Mesenchymal stem cell (in vitro differentiated cells and primary cell): ENCODE data around the gene TRAF1.
A peak's percentile ranks its signal among the peaks of the same experiment; 100 is the strongest.

Experiments
- DNase-seq: peaks from one replicate; pipeline ENCODE4 v3.0.0-alpha.2; 2013
- H2AFZ ChIP-seq: one replicate; pipeline ENCODE4 v1.6.1; 2013; ENCODE audit warnings: low read depth, mild to moderate bottlenecking, control low read depth, inconsistent platforms, low read length, moderate library complexity
- H2AK5ac ChIP-seq: 2 replicates; pipeline ENCODE4 v1.6.1; 2013; ENCODE audit warnings: low read length, moderate library complexity, mild to moderate bottlenecking, inconsistent platforms; ENCODE audit not compliant: severe bottlenecking
- H2BK120ac ChIP-seq: one replicate; pipeline ENCODE4 v1.6.1; 2013; ENCODE audit warnings: low read depth, mild to moderate bottlenecking, inconsistent platforms, low read length, moderate library complexity
- H2BK12ac ChIP-seq, 2 experiments: one replicate each; pipeline ENCODE4 v1.6.1; 2013; ENCODE audit warnings: inconsistent platforms in 2 of 2, low read length in 2 of 2, mild to moderate bottlenecking in 2 of 2, moderate library complexity in 2 of 2, control low read depth in 1 of 2
- H2BK15ac ChIP-seq: one replicate; pipeline ENCODE4 v1.6.1; 2013; ENCODE audit warnings: mild to moderate bottlenecking, low read depth, inconsistent platforms; ENCODE audit not compliant: poor library complexity, severe bottlenecking
- H2BK5ac ChIP-seq: 2 replicates; pipeline ENCODE4 v1.6.1; 2013; ENCODE audit warnings: low read depth, mild to moderate bottlenecking, low read length, control low read depth, inconsistent platforms; ENCODE audit not compliant: poor library complexity, severe bottlenecking
- H3K14ac ChIP-seq, 2 experiments: one replicate each; pipeline ENCODE4 v1.6.1; 2013; ENCODE audit warnings: inconsistent platforms in 2 of 2, low read length in 2 of 2, control low read depth in 1 of 2, mild to moderate bottlenecking in 1 of 2, moderate library complexity in 1 of 2
- H3K18ac ChIP-seq, 2 experiments: one replicate each; pipeline ENCODE4 v1.6.1; 2013; ENCODE audit warnings: inconsistent platforms in 2 of 2, low read length in 2 of 2, control low read depth in 1 of 2, low read depth in 1 of 2, mild to moderate bottlenecking in 1 of 2
- H3K23ac ChIP-seq, 2 experiments: one replicate each; pipeline ENCODE4 v1.6.1; 2013; ENCODE audit warnings: inconsistent platforms in 2 of 2, low read length in 2 of 2, mild to moderate bottlenecking in 2 of 2, moderate library complexity in 2 of 2, control low read depth in 1 of 2
- H3K27ac ChIP-seq: 2 replicates; pipeline ENCODE4 v1.5.1; 2013; ENCODE audit warnings: mild to moderate bottlenecking, moderate library complexity, low read length, control low read depth, inconsistent platforms; ENCODE audit not compliant: poor library complexity, severe bottlenecking
- H3K27me3 ChIP-seq, 2 experiments: 2 replicates each; pipeline versions ENCODE4 v1.6.1 to v1.7.0; 2013; ENCODE audit warnings: low read length in 2 of 2, mild to moderate bottlenecking in 2 of 2, moderate library complexity in 2 of 2, control low read depth in 1 of 2, inconsistent platforms in 1 of 2; ENCODE audit not compliant: control insufficient read depth in 1 of 2, insufficient read depth in 1 of 2
- H3K36me3 ChIP-seq, 2 experiments: 2 replicates each; pipeline versions ENCODE4 v1.6.1 to v1.7.0; 2013; ENCODE audit warnings: low read length in 2 of 2, control low read depth in 1 of 2, inconsistent platforms in 1 of 2, low read depth in 1 of 2, mild to moderate bottlenecking in 1 of 2; ENCODE audit not compliant: insufficient read depth in 2 of 2, control insufficient read depth in 1 of 2
- H3K4ac ChIP-seq, 2 experiments: one replicate each; pipeline ENCODE4 v1.6.1; 2013; ENCODE audit warnings: inconsistent platforms in 2 of 2, low read length in 2 of 2, mild to moderate bottlenecking in 2 of 2, moderate library complexity in 2 of 2, control low read depth in 1 of 2, low read depth in 1 of 2
- H3K4me1 ChIP-seq: 2 replicates; pipeline ENCODE4 v1.6.1; 2013; ENCODE audit warnings: low read depth, low read length, control low read depth; ENCODE audit not compliant: control insufficient read depth, insufficient read depth
- H3K4me2 ChIP-seq: 2 replicates; pipeline ENCODE4 v1.6.1; 2013; ENCODE audit warnings: low read length, mild to moderate bottlenecking, inconsistent platforms; ENCODE audit not compliant: poor library complexity, severe bottlenecking
- H3K4me3 ChIP-seq, 2 experiments: 2 replicates each; pipeline versions ENCODE4 v1.5.1 to v1.7.0; 2013; ENCODE audit warnings: low read length in 2 of 2, mild to moderate bottlenecking in 2 of 2, control low read depth in 1 of 2, low read depth in 1 of 2; ENCODE audit not compliant: insufficient read depth in 1 of 2
- H3K79me1 ChIP-seq: replicated peaks from 2 replicates; pipeline ENCODE4 v1.6.1; 2013; ENCODE audit warnings: mild to moderate bottlenecking, control low read depth, low read length, inconsistent platforms; ENCODE audit not compliant: poor library complexity, severe bottlenecking
- H3K9ac ChIP-seq: 2 replicates; pipeline ENCODE4 v1.7.0; 2013; ENCODE audit warnings: mild to moderate bottlenecking, low read length, moderate library complexity
- H3K9me3 ChIP-seq: 2 replicates; pipeline ENCODE4 v1.7.0; 2013; ENCODE audit warnings: mild to moderate bottlenecking, low read length; ENCODE audit not compliant: control insufficient read depth
- H4K8ac ChIP-seq: one replicate; pipeline ENCODE4 v1.6.1; 2013; ENCODE audit warnings: inconsistent platforms, mild to moderate bottlenecking, low read length, moderate library complexity
- H4K91ac ChIP-seq: one replicate; pipeline ENCODE4 v1.6.1; 2013; ENCODE audit warnings: mild to moderate bottlenecking, low read length, inconsistent platforms
- WGBS: methylation state at CpG from one replicate; pipeline ENCODE4 v1.1.7; 2013; ENCODE audit warnings: mixed read lengths; 5-methylcytosine and 5-hydroxymethylcytosine counted together

Gene TRAF1

GRCh38 chr9:120934281-120934680, 7.7 kb upstream of the TRAF1 start:
- Histone ChIP-seq H4K91ac (no peak overlapping the region), H2BK15ac (peak overlapping the region; percentile 97), H3K4me2 (no peak overlapping the region), H3K36me3 (no peaks in the 10 kb centered on the region), H3K18ac (no peak overlapping the region), H4K8ac (no peak overlapping the region), H3K4me3 (no peak overlapping the region), H3K4ac (no peak overlapping the region), H2BK5ac (no peak overlapping the region), H3K4me1 (peaks cover 21% of the 10 kb centered on the region), H3K23ac (no peak overlapping the region), H3K79me1 (no peaks in the 10 kb centered on the region), H3K14ac (no peak overlapping the region), H3K27ac (no peak overlapping the region), H3K27me3 (no peaks in the 10 kb centered on the region), H3K9ac (peak overlapping the region; percentile 2), H2AFZ (no peak overlapping the region), H2BK12ac (no peak overlapping the region), H2AK5ac (no peak overlapping the region), H2BK120ac (no peak overlapping the region), H3K9me3 (no peaks in the 10 kb centered on the region)
- DNase-seq, result no peak
- WGBS, result 96% methylated on average over 3 of the region's 3 CpGs

GRCh38 chr9:120933310-120934055, 6.9 kb upstream of the TRAF1 start:
- no peak for DNase-seq
- peak overlapping the region; percentile 11 for H2AK5ac ChIP-seq

GRCh38 chr9:120932086-120932823, 5.7 kb upstream of the TRAF1 start:
- Histone ChIP-seq H3K27ac (peak overlapping the region; percentile 7), H2BK12ac (peak overlapping the region in 1 of 2 experiments; percentile 90), H2BK15ac (no peak overlapping the region), H3K4me1 (peaks cover 29% of the 10 kb centered on the region), H3K79me1 (peaks cover 3% of the 10 kb centered on the region), H3K18ac (peak overlapping the region; percentile 8 to 75), H2BK5ac (no peak overlapping the region), H3K14ac (no peak overlapping the region), H2AFZ (no peak overlapping the region), H4K91ac (peak overlapping the region; percentile 62), H3K4me3 (no peak overlapping the region), H4K8ac (no peak overlapping the region), H2AK5ac (peak overlapping the region; percentile 68), H3K36me3 (no peaks in the 10 kb centered on the region), H3K27me3 (no peaks in the 10 kb centered on the region), H3K4ac (peak overlapping the region in 1 of 2 experiments; percentile 62), H2BK120ac (no peak overlapping the region), H3K23ac (no peak overlapping the region), H3K9me3 (no peaks in the 10 kb centered on the region), H3K4me2 (no peak overlapping the region), H3K9ac (peak overlapping the region; percentile 78)
- WGBS, result 87% methylated on average over 6 of the region's 6 CpGs
- no peak for DNase-seq

More at GRCh38 chr9:120933310-120934055, 6.9 kb upstream of the TRAF1 start:
- Histone ChIP-seq H3K23ac (no peak overlapping the region), H3K4ac (no peak overlapping the region), H3K4me3 (no peak overlapping the region), H3K4me1 (peaks cover 26% of the 10 kb centered on the region), H3K18ac (no peak overlapping the region), H2BK5ac (no peak overlapping the region), H4K8ac (peak overlapping the region; percentile 55), H3K9me3 (no peaks in the 10 kb centered on the region), H3K36me3 (no peaks in the 10 kb centered on the region), H4K91ac (no peak overlapping the region), H3K14ac (no peak overlapping the region), H2BK12ac (peak overlapping the region; percentile 4 to 49), H3K4me2 (no peak overlapping the region), H2AFZ (no peak overlapping the region), H3K27ac (no peak overlapping the region), H2BK15ac (peak overlapping the region; percentile 70), H3K9ac (no peak overlapping the region), H2BK120ac (no peak overlapping the region), H3K79me1 (peaks cover 1% of the 10 kb centered on the region), H3K27me3 (no peaks in the 10 kb centered on the region)
- WGBS, result over 99% methylated on average over 8 of the region's 8 CpGs
